Stimulated activated CD8-positive, alpha-beta memory T cell treated with anti-CD3 and anti-CD28 coated beads, Interleukin-4, amount 100 ng/mL, for 1 hour (primary cell): Measurements from ENCODE around the gene MCM9.

Experiments
- DNase-seq, 2 donors: peaks; one replicate each; pipeline ENCODE4 v3.0.0-alpha.2; 2020; ENCODE audit warnings: low read depth in 2 of 2, low spot score in 1 of 2

MCM9 gene

DNA sequence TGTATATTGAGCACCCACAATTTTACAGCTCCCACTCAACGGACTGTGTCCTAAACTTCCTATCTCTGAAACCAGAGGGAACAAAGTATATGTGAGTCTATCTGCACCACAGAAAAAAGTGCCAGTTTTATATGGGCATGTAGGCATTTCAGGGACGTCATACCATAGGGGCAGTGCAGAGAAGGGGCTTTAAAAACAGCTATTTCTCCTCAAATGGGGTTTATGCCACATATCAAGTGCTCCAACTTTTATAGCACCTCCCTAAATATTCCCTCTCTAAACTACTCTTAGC, 69.9 kb downstream of the MCM9 start:
- no peak for DNase-seq

DNA sequence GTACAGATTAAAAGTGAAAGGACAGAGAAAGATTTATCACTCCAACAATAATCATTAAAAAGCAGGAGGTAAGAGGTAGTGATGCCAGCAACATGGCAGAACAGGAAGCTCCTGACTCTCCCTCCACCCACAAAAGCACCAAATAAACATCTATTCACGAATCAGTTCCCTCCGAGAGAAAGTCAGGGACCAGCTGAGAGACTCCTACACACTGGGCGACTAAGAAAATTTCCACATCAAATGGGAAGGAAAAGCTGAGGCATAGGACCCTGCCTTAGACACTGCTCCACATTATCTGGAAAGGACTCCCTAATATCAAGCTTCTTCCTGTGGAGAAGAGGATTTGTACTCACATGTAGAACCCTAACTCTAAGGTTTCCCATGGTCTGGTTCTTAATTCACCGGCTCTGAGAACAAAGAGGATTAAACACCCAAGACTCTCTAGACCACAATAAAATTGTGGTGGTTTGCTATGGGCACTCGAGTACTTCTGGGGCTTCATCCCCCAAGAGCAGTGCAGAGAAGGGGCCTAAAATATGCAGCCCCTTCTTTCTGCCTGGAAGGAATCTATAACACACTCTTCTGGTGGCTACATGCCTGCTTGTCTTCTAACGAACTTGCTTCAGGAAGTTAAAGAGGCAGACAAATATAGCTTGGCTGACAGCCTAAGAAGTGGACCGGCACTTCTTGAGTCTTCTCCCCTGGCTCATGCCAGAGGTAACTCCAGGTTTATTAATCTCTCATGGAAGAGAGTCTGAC, 70.4 kb downstream of the MCM9 start:
- DNase-seq, result no peak

DNA sequence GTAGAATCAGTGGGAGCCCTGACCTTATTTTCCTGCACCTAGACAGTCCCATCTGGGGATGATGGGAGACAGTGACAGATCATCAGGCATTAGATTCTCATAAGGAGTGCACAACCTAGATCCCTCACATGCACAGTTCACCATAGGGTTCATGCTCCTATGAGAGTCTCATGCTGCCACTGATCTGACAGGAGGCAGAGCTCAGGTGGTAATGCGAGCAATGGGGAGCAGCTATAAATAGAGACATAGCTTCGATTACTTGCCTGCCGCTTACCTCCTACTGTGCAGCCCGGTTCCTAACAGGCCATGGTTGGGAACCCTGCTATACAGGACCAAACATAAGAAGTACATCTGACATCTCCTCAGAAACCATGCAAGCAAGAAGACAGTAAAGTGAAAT, 72.5 kb downstream of the MCM9 start:
- no peak for DNase-seq

DNA sequence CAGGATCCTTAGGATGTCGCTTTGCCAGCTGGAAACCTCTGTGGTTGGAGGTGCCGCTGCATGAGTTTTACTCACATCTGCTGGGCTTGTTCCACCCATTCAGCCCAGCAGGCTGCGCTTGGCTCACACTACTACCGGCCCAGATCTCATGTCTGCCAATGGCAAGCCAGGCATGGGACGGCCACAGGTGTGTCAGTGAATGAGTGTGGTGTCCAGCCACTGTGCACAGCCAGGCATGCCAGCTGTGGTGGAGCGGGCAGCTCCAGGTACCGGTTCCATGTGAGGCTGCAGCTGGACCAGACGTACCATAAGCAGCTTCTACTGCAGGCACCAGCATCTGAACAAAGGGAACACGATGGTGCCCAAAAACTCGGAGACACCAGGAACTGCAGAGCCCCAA, 74.1 kb downstream of the MCM9 start:
- no peak for DNase-seq

DNA sequence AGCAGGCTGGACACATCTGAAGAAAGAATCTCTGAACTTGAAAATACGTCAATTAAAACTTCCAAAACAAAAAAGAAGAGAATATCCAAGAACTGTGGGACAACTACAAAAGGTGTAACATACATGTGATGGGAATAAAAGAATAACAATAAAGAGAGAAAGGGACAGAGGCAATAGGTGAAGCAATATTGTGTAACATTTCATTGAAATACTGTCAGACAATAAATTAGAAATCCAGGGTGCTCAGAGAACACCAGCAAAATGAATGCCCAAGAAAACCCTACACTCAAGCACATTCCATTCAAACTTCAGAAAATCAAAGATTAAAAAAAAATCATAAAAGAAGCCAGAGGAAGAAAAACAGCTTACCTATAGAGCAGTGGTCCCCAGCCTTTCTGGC, 74.6 kb downstream of the MCM9 start:
- DNase-seq, result no peak

DNA sequence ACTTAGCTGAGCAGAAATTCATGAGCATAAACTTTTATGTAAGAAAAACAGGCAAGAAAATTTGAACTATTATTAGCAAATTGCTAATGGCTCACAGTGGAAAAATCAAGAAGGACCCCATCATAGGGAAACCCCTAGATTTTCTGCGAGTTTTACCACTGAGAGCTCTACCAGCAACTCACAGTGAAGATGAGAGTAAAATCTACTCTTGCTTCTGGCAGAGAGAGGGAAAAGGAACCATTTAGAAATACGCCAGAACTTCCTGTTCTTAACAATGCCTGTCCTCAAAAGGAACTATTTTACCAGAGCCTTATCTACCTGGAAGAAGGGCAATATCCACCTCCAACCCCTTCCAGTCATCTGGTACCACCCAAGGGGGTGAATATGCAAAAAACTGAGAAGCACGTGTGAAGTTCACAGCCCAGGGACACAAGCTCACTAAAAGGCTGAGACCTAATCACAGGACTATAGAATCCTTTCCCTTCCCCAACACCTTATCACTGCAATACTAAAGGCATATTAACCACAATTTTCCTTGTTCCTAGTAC, 75.4 kb downstream of the MCM9 start:
- no peak for DNase-seq

DNA sequence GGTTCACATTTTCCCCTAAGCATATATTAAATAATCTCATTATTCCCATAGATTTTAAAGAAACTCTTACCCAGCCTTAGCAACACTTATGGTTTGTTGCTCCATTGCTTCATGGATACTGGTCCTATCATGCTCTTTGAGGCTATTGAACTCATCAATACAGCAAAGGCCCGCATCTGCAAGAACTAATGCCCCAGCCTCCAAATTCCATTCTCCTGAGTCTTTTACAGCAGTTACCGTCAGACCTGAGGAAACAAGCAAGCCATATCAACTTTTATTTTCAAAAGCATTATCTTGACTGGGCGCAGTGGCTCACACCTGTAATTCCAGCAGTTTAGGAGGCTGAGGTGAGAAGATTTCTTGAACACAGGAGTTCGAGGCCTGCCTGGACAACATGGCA, 78.7 kb downstream of the MCM9 start:
- DNase-seq, result no peak

DNA sequence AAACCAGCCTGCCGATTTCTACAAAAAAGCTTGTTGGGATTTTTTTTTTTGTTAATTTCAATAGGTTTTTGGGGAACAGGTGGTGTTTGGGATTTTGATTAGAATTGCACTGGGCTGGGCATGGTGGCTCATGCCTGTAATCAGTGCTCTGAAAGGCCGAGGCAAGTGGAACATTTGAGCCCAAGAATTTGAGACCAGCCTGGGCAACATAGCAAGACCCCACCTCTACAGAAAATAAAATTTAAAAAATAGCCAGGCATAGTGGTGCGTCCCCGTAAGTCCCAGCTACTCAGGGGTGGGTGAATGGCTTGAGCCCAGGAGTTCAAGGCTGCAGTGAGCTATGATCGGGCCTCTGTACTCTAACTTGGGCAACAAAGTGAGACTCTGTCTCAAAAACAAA, 81.6 kb downstream of the MCM9 start:
- DNase-seq, result no peak

DNA sequence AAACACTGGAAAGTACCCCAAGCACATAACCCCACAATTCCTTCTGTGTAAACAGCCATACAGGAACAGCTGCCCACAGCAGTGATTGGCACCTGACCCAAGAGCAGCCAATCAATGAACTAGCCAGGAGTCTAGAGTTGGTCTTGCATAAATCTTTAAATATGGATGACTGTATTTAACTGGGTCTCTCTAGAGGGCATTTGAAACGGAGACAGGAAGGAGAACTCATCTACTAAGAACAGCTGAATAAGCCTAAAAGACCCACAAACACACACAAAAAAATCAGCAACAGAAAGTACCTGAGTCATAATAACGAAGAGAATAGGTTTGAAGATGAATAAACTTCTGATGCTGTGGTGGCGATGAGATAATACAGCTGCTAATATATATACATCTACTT, 90.0 kb downstream of the MCM9 start:
- DNase-seq, result no peak

DNA sequence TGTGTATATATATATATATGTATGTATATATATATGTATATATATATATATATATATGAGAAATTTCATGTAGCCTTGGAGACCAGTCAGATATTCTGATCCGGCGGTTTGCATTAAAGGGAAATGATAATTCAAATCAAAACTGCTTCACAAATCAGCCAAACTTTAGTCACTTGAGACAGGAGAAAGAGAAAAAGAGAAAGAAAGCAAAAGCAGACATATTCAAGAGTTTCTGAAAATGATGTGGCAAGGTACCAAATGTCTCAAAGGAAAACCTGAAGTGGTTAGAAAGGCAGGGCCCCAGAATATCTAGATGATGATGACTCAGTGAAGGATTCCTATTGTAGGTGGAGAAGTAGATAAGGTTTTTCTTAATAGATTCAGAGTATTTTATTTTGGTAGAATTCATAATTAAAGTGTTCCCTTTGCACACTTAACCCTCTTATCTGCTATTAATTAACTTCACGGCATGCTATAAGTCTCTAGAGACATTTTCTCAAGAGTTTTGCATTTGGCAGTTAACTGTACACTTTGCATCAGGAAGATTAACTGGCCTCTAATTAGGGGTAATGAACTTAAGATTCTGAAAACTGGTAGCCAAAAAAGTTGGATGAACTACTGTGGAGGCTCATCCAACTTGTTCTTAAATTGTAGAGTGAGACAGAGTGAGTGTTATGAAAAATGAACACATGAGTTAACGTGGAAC, 91.1 kb downstream of the MCM9 start:
- DNase-seq, result no peak

DNA sequence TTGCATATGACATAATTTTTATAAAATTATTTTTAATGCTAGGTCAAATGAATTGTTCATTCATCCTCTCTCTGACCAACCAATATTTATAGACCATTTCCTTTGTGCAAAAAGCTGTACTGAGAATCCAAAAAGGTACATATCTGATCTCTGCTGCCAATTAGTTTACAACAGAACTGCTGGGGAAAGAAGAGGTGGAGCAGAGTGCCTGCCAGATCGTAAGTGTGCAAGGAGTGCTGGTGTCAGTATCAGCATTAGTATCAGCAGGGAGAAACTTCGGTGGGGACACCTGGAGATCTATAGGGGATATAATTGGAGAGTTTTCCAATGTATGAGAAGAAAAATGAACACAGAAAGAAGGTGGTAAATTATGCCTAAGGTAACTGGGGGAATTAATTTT, 104.3 kb downstream of the MCM9 start:
- DNase-seq, result no peak

DNA sequence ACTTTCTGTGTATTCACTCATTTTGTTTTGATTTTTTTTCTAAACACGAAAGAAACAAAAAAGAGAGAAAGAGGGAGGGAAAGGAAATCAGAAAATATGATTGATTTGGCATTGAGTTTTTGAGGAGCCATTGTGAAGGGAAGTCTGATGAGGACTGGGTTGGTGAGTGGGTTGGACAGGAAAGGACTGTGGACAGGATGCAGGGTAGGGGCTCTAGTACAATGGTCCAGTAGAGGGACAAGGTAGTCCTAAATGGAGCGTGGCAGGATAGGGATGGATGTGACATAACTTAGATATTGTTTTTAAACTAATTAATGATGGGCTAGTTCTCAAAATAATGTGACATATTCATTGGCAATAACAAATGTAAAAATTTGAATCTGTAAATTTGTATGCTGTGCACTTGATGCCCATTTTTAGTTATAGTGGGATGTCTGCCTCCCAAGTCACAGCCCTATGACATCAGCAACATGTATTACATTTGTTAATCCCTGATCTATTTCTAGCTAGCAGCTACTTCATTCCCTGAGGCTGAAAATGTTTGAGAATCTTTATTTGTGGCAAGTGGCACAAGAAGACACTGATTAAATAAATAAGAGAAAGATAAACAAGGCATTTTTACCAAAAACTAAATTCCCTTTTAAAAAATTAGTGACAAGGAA, 105.0 kb downstream of the MCM9 start:
- no peak for DNase-seq

DNA sequence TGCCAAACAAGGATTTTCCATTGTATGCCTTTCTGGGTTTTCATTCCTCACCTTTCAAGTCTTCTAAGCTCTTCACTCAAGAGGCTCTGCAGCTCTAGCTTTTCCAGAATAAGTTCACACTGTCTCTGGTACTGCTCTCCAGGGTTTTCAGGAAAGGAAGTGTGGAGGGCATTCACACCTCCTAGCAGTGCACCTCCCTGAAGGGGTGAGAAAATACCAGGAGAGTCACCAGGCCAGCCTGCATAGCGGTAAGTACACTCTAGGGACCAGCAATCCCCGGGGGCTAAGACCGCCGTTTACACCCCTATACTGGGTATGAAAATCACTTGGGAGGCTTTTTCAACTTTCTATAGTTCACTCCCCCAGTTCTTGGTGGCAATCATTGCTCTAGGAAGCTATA, 108.9 kb downstream of the MCM9 start:
- DNase-seq, result no peak

DNA sequence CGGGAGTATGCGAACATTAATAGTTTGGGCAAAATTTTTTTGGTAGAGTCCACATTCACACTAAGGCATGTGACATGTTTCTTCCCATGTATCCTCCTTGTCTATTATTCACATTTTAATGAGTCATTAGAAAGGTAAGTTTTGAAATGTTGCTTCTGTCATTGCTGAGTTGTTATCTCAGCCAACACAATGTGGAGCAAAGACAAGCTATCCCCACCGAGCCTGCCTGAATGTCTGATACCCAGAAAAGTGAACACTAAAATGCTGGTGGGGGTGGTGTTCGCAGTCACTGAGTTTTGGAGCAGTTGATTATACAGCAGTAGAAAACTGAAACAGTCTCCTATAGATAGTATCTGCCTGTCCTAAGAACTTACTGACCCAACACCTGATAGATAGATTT, 109.3 kb downstream of the MCM9 start:
- no peak for DNase-seq

DNA sequence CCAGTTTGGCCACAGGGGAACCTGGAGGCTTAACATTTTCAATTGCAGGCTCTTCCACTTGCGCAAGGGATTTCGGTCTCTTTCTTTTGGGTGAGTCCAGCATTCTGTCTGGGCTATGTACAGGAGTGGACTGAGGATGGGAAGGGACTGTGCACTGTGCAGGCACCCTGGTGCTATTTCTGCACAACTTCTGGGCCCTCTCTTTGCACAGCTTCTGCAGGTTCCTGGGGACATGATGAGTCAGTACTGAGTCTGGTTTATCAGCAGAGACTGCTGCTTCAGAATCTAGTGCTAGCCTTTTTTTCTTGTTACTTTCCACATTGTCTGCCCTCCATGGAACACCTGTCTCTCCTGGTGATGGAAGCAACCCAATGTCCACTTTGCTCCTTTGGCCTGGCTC, 119.5 kb downstream of the MCM9 start:
- DNase-seq, result no peak

DNA sequence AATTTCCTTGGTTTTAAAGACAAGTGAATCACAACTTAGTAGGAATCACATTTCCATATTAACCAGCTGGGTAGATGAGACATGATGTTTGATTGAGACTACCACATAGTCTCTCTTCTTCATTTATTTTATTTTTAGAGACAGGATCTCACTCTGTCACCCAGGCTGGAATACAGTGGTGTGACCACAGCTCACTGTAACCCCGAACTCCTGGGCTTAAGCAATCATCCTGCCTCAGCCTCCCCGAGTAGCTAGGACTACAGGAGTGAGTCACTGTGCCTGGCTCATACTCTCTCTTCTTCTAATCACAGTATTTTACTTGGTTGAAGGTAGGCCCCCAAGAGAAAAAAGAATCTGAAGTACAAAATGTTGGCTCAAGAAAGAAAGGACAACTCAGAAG, 121.2 kb downstream of the MCM9 start:
- no peak for DNase-seq

DNA sequence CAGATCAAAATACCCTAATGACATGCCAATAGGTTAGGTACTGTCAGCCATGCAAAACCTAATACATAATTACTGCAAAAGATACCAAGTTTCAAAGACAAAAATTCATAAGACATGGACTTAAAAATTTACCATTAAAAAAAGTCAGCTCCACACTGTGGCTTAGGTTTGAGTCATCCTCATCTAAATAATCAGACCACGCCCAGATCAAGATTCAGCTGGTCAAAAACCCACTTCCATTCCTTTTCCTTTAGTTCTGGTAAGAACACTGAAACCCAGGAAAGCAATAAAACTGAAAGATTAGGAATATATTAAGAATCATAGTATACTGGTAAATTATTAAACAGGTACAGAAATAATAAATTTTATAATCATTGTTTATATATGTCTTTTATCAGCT, 122.0 kb downstream of the MCM9 start:
- no peak for DNase-seq

DNA sequence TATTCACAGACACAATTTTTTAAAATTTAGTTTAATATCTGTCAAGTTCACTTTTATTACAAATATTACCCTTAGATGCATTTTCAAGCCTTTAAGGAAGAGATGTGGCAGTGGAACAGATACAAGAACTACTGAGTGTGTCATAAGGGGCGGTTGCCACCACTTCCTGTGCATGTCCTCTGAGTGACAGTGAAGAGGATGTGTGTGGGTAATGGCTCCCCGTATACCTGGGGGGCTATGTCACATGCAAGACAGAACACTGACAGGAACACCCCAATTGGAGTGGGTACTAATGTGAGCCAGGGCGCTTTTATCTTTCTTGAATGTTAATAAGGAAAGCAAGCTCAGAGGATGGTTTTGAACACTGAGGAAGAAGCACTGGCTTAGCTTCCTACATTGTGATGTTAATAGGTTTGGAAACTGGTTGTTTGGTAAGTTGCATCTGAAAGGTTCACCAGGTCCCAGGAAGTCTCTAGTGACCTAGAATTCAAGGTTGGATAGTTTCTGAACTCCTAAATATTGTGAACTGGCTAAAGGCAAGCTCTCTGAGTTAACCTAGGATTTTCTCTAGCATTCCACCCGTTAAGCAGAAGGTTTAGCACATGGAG, 124.4 kb downstream of the MCM9 start:
- peak; percentile 20 to 46 for DNase-seq

DNA sequence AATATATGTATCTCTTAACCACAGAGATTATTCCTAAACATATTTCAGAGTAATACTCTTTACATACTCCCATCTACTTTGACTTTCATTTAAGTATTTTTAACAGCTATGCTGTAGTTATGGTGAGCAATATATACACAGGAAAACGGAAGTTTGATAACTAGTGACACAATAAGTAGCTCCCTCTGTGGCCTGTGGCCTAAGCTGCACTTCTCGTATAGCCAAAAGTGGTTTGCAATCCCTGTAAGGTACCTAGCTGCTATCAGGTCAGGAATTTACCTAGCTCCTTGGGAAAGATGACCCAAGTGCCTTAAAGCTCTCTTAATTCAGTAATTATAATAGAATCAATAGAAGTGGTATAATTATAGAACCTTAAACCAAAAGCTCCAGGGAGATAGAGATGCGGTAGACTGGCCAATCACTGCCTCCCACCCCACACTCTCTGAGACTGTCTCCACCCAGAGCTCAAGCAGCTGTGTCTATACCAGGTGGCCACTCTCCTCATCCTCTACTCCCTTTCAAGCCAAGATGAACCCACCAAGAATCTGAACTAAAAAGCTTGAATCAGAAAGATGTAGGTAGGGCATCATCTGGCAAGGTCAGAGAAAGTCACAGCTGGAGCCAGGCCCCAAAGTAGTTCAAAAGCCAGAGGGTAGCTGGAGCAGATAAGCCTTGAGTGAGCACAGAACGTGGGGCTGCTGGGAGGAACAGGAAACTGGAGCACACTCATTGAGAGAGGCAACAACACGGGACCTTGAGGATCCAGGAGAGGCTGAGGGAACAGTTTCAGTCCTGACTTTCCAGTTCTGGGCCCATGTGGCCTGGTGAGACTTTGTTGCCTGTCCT, 125.9 kb downstream of the MCM9 start:
- no peak for DNase-seq

DNA sequence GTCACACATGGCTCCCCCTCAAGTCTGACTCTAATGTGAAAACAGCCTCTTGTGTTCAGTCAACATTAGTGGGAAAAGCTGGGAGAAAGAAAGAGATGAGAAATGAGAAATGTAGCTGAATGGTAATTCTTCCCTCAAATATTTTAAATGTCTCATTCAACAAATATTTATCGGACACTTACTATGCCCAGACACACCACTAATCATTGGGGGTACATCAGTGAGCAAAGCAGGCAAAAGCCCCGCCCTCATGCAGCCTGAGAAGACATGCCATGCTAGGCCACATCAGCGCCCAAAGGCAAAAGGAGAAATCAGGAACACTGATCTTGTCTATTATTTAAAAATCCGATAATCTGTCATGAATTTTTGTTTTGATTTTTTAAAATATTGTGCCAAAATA, 130.9 kb downstream of the MCM9 start:
- no peak for DNase-seq

DNA sequence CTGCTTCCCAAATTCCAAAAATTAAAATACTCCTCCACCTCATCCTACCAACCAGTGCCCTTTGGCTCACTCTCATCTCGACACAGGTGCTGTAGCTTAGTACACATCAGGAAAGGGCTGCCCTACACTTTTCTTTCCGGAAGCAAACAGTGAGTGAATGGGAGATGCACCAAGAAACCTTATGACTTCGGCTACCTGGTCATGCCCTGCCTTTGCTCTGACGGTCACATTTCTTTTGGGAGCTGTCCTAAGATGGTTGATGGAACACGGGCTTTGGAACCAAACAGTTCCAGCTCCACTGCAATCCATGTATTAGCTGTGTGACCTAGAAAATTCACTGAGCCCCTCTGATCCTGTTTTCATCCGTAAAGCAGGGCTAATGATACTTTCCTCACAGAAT, 133.7 kb downstream of the MCM9 start:
- DNase-seq, result no peak
